Ascending aorta (tissue), 2 donors: ENCODE results near the gene AGBL3. TPM values are rescaled to one million over a fixed set of nuclear protein-coding genes. Genes with fewer than 3 reads are reported as not detected.
"Not testable (repeated sequence)": the region's sequence is repeated elsewhere in the genome, so short reads cannot be mapped to it uniquely, and the experiment has no call there.

ENCODE experiments used
- DNase-seq, 2 donors: peaks; one replicate each; pipeline ENCODE4 v3.0.0-alpha.2; 2019; ENCODE audit warnings: low spot score in 2 of 2
- H3K27ac ChIP-seq, 2 donors: fragments of 200-600 bp; sonication (generic); one replicate each; pipeline ENCODE4 v1.5.1; 2016 to 2017; ENCODE audit warnings: mild to moderate bottlenecking in 1 of 2
- H3K27me3 ChIP-seq: fragments of 200-600 bp; sonication (generic); one replicate; pipeline ENCODE4 v1.5.1; 2017
- H3K36me3 ChIP-seq, 2 donors: fragments of 200-600 bp; sonication (generic); one replicate each; pipeline ENCODE4 v1.5.1; 2016
- H3K4me1 ChIP-seq, 2 donors: fragments of 200-600 bp; sonication (generic); one replicate each; pipeline ENCODE4 v1.5.1; 2016 to 2017; ENCODE audit warnings: mild to moderate bottlenecking in 1 of 2
- H3K4me3 ChIP-seq, 2 donors: fragments of 200-600 bp; sonication (generic); one replicate each; pipeline ENCODE4 v1.5.1; 2016 to 2017; ENCODE audit warnings: mild to moderate bottlenecking in 1 of 2
- H3K9me3 ChIP-seq, 2 donors: fragments of 200-600 bp; sonication (generic); one replicate each; pipeline ENCODE4 v1.5.1; 2016
- CTCF ChIP-seq, 3 experiments: fragments of 200-600 bp in 2 of 3; fragments of 450-650 bp in 1 of 3; sonication (generic) in 2 of 3; IDR thresholded peaks; one replicate each; pipeline ENCODE4 v1.5.1; 2016 to 2019; ENCODE audit warnings: antibody characterized with exemption in 3 of 3, mild to moderate bottlenecking in 1 of 3, moderate library complexity in 1 of 3
- intact Hi-C: fragments of 100-400 bp; cut with DNase I; formaldehyde crosslinking; loops from one replicate; pipeline ENCODE4 v1.15.1; 2023
- total RNA-seq: library from RNA; depleted of rRNA; stranded (reverse); fragments of >200 nt; gene quantifications from one replicate; pipeline ENCODE4 v1.1.0, GENCODE V29; 2016

AGBL3 gene
- total RNA-seq, 1 donor from 2014 or later = 2.8 TPM

- no peak overlapping the region for H3K27ac ChIP-seq
- no peaks in the 10 kb centered on the region for H3K27me3 ChIP-seq
- no peak overlapping the region for H3K4me3 ChIP-seq
- no peaks in the 10 kb centered on the region for H3K36me3 ChIP-seq
- no peak for TF ChIP-seq CTCF (IDR thresholded peaks at IDR 0.05)
- no peak for DNase-seq
- H3K9me3 ChIP-seq = no peaks in the 10 kb centered on the region
- H3K4me1 ChIP-seq = no peaks in the 10 kb centered on the region
- intact Hi-C loops = no loop called here
These were observed 125.1 kb downstream of the AGBL3 start for GRCh38 chr7:135111379-135111778.

- H3K36me3 ChIP-seq = no peaks in the 10 kb centered on the region
- H3K4me3 ChIP-seq = no peak overlapping the region
- no peak overlapping the region for H3K27ac ChIP-seq
- no peaks in the 10 kb centered on the region for H3K4me1 ChIP-seq
- no peaks in the 10 kb centered on the region for H3K9me3 ChIP-seq
- TF ChIP-seq CTCF (IDR thresholded peaks at IDR 0.05) = no peak
- no peak for DNase-seq
- intact Hi-C loops = no loop called here
- no peaks in the 10 kb centered on the region for H3K27me3 ChIP-seq
These were observed 128.3 kb downstream of the AGBL3 start for GRCh38 chr7:135114622-135115021.

- H3K36me3 ChIP-seq = no peaks in the 10 kb centered on the region
- H3K9me3 ChIP-seq = peaks cover 0 to 10% of the 10 kb centered on the region in 2 donors
- no peak for DNase-seq
- no peaks in the 10 kb centered on the region for H3K4me1 ChIP-seq
- no peak overlapping the region for H3K27ac ChIP-seq
- no peak for TF ChIP-seq CTCF (IDR thresholded peaks at IDR 0.05)
- H3K4me3 ChIP-seq = no peak overlapping the region
- H3K27me3 ChIP-seq = no peaks in the 10 kb centered on the region
- intact Hi-C loops = no loop called here
These were observed 130.8 kb downstream of the AGBL3 start for GRCh38 chr7:135117096-135117495.

GRCh38 chr7:135121868-135122267 is 135.6 kb downstream of the AGBL3 start:
- TF ChIP-seq CTCF (IDR thresholded peaks at IDR 0.05) = no peak
- Histone ChIP-seq H3K27me3 (no peaks in the 10 kb centered on the region), H3K4me1 (no peaks in the 10 kb centered on the region), H3K27ac (no peak overlapping the region), H3K4me3 (no peak overlapping the region), H3K36me3 (no peaks in the 10 kb centered on the region), H3K9me3 (peaks cover 0 to 10% of the 10 kb centered on the region in 2 donors)
- intact Hi-C loops = no loop called here
- DNase-seq = no peak

- H3K36me3 ChIP-seq, H3K4me3 ChIP-seq, H3K27ac ChIP-seq, DNase-seq, intact Hi-C loops, H3K4me1 ChIP-seq, H3K27me3 ChIP-seq: not testable (repeated sequence)
- peaks cover 0 to 10% of the 10 kb centered on the region in 2 donors for H3K9me3 ChIP-seq
These were observed 138.3 kb downstream of the AGBL3 start for GRCh38 chr7:135124631-135125030.

GRCh38 chr7:135128931-135129330 is 142.6 kb downstream of the AGBL3 start:
- H3K27me3 ChIP-seq = no peaks in the 10 kb centered on the region
- no peaks in the 10 kb centered on the region for H3K36me3 ChIP-seq
- intact Hi-C loops = no loop called here
- DNase-seq = no peak
- peaks cover 0 to 9% of the 10 kb centered on the region in 2 donors for H3K9me3 ChIP-seq
- TF ChIP-seq CTCF (IDR thresholded peaks at IDR 0.05) = no peak
- H3K4me1 ChIP-seq = no peaks in the 10 kb centered on the region
- no peak overlapping the region for H3K27ac ChIP-seq
- no peak overlapping the region for H3K4me3 ChIP-seq
